Aorta (tissue), 5 donors: ENCODE results near the gene MARCHF6. TPM values are rescaled to one million over a fixed set of nuclear protein-coding genes. Genes with fewer than 3 reads are reported as not detected.

Experiments
- ATAC-seq: fragments of 200-7000 bp; cut with Tn5 transposase; one replicate; pipeline ENCODE4 v1.9.1; 2022; ENCODE audit warnings: moderate library complexity; ENCODE audit not compliant: low FRiP score
- DNase-seq, 2 donors: peaks; one replicate each; pipeline ENCODE4 v3.0.0-alpha.2; 2020
- H3K27ac ChIP-seq, 2 donors: one replicate each; pipeline ENCODE4 v1.5.1; 2013; ENCODE audit warnings: low read length in 2 of 2, mild to moderate bottlenecking in 2 of 2, moderate library complexity in 2 of 2, control low read depth in 1 of 2, inconsistent platforms in 1 of 2, low read depth in 1 of 2
- H3K27me3 ChIP-seq, 2 donors: one replicate each; pipeline ENCODE4 v1.6.1; 2013; ENCODE audit warnings: control low read depth in 1 of 2, low read length in 1 of 2, mild to moderate bottlenecking in 1 of 2, moderate library complexity in 1 of 2; ENCODE audit not compliant: insufficient read depth in 2 of 2, control insufficient read depth in 1 of 2
- H3K36me3 ChIP-seq, 2 donors: one replicate each; pipeline ENCODE4 v1.6.1; 2013; ENCODE audit warnings: control low read depth in 1 of 2, low read length in 1 of 2, mild to moderate bottlenecking in 1 of 2; ENCODE audit not compliant: insufficient read depth in 2 of 2, control insufficient read depth in 1 of 2
- H3K4me1 ChIP-seq, 2 donors: one replicate each; pipeline ENCODE4 v1.6.1; 2013; ENCODE audit warnings: low read length in 2 of 2, control low read depth in 1 of 2, mild to moderate bottlenecking in 1 of 2, moderate library complexity in 1 of 2; ENCODE audit not compliant: insufficient read depth in 2 of 2, control insufficient read depth in 1 of 2
- H3K4me3 ChIP-seq, 2 donors: one replicate each; pipeline ENCODE4 v1.5.1; 2013; ENCODE audit warnings: low read length in 2 of 2, control low read depth in 1 of 2, mild to moderate bottlenecking in 1 of 2
- H3K9me3 ChIP-seq: one replicate; pipeline ENCODE4 v1.6.1; 2013; ENCODE audit warnings: mild to moderate bottlenecking, low read length; ENCODE audit not compliant: control insufficient read depth
- WGBS, 2 donors: extraction: QIAGEN DNeasy Blood & Tissue Kit; methylation state at CpG; one replicate each; pipeline ENCODE4 v1.1.7; 2013; 5-methylcytosine and 5-hydroxymethylcytosine counted together
- intact Hi-C, 2 donors: fragments of 100-400 bp; cut with DNase I; formaldehyde crosslinking; loops; one replicate each; pipeline versions ENCODE4 v1.14.2 to v1.15.0; 2022
- polyA plus RNA-seq, 2 donors: library from polyadenylated mRNA; stranded (reverse); fragments of 200-250 nt; gene quantifications; one replicate each; pipeline ENCODE4 v1.2.3, GENCODE V29; 2013
- total RNA-seq, 2 donors: library from RNA; stranded (reverse); fragmentation: NEBNext Ultra II Directional; extraction: Animal tissue kit (Norgen Biotek cat#: 25700); gene quantifications; one replicate each; pipeline ENCODE4 v1.2.1, GENCODE V29; 2021
- donor health status: healthy with polysubstance abuse.
- donor health status: Bipolar disorder and iron deficiency.
- donor health status: DM: no; HTN: no; CAD: no.
- donor health status: DM: no; HTN: no; CAD: no.
- donor health status: DM: yes; HTN: yes; CAD: no.

The MARCHF6 gene
- total and polyA plus RNA-seq, 4 donors: 27.7 to 153 (median 111) TPM

GRCh38 chr5:10401498-10401897 lies 48.0 kb downstream of the MARCHF6 start:
- peaks cover 0 to 4% of the 10 kb centered on the region in 2 donors for H3K36me3 ChIP-seq
- intact Hi-C loops: loop anchor here in 1 of 2 donors (5.0 kb wide), 1 partner anchor 114 kb away; no protein-coding TSS in a partner anchor

More at GRCh38 chr5:10401498-10401897, 48.0 kb downstream of the MARCHF6 start:
- H3K4me3 ChIP-seq: no peak overlapping the region
- peak overlapping the region in 1 of 2 donors; percentile 57 for H3K27ac ChIP-seq
- WGBS, 2 donors: 82 to 88% methylated on average over 1 of the region's 1 CpG
- H3K27me3 ChIP-seq: no peaks in the 10 kb centered on the region
- H3K4me1 ChIP-seq: no peaks in the 10 kb centered on the region
- no peaks in the 10 kb centered on the region for H3K9me3 ChIP-seq
- ATAC-seq (no peak), DNase-seq (no peak)

Other genes starting within 250 kb of the MARCHF6 start
- gene ATPSCKMT, start 103.8 kb upstream of the MARCHF6 start, total RNA-seq: 10 to 100 TPM in 1 of 2 donors, 1 to 10 TPM in 1; 6.8 to 13.2 TPM
- gene ATPSCKMT, start 103.8 kb upstream of the MARCHF6 start, polyA plus RNA-seq: 10 to 100 TPM in 1 of 2 donors, 1 to 10 TPM in 1; 9.9 to 10.8 TPM
- 100 to 1,000 TPM in 1 of 2 donors, 10 to 100 TPM in 1; 84.4 to 104 TPM for gene CCT5, start 103.4 kb upstream of the MARCHF6 start, total RNA-seq
- gene CCT5, start 103.4 kb upstream of the MARCHF6 start, polyA plus RNA-seq: 10 to 100 TPM; 72.1 to 74.9 TPM
- 10 to 100 TPM in 1 of 2 donors, 1 to 10 TPM in 1; 7.5 to 20.2 TPM for gene CMBL, start 45.8 kb upstream of the MARCHF6 start, total RNA-seq
- gene CMBL, start 45.8 kb upstream of the MARCHF6 start, polyA plus RNA-seq: 10 to 100 TPM; 19.5 to 76.4 TPM
- gene ROPN1L, start 88.2 kb downstream of the MARCHF6 start, total RNA-seq: under 1 TPM in 1 of 2 donors, not detected in 1; 0.68 TPM
- gene ROPN1L, start 88.2 kb downstream of the MARCHF6 start, polyA plus RNA-seq: under 1 TPM in 1 of 2 donors, not detected in 1; 0.88 TPM
- gene ANKRD33B, start 210.4 kb downstream of the MARCHF6 start, total RNA-seq: 1 to 10 TPM; 3.3 to 4.9 TPM
- gene ANKRD33B, start 210.4 kb downstream of the MARCHF6 start, polyA plus RNA-seq: 1 to 10 TPM in 1 of 2 donors, under 1 TPM in 1; 0.75 to 3.2 TPM